Fibroblast of the aortic adventitia (primary cell): ENCODE data around the gene FAM168B. TPM values are rescaled to one million over a fixed set of nuclear protein-coding genes. Genes with fewer than 3 reads are reported as not detected.

Source experiments
- DNase-seq: peaks from one replicate; pipeline ENCODE4 v3.0.0-alpha.2; 2010; ENCODE audit warnings: low read depth
- H3K4me3 ChIP-seq: 2 replicates; pipeline ENCODE4 v1.5.1; 2011; ENCODE audit warnings: low read depth, mild to moderate bottlenecking, control low read depth, low read length, moderate library complexity
- total RNA-seq: library from RNA; depleted of rRNA; stranded (reverse); fragments of >200 nt; gene quantifications from 2 replicates; pipeline ENCODE4 v1.2.3, GENCODE V29; 2012; ENCODE audit warnings: low replicate concordance
- TF ChIP-seq, protein P1 (sequence below): IDR thresholded peaks from 2 replicates; pipeline ENCODE4 v1.5.1; 2011; ENCODE audit warnings: mild to moderate bottlenecking, low read length, control low read depth, inconsistent platforms; ENCODE audit not compliant: insufficient read depth

FAM168B gene
- total RNA-seq, 1 donor: 114 TPM

DNA sequence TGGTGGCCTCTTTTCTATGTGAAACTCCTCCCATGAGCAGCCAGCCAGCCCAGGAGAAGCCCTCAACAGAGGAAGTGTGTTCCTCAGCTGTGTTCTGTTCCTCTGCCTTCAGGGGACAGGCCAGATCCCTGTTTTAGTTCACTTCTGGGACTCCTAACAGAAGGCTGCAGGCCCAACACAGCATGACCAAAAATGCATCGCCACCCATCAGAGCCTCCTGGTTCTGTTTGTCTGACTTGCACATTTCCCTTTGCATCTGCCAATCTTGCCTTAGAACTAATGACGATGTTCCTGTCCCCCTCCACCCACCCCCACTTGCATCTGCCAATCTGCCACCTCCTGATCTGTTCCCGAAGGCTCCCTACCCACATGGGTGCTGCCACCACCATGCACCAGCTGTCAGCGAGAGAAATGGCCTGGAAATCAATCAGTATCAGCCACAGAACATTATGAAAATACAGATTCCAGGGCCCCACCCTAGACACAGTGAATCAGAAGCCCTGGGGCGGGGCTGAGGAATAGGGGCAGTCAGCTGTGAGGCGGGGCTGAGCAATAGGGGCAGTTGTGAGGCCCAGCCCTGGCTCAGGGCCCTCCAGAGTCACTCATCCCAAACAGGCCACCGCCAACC is 51.0 kb downstream of the FAM168B start:
- no peak for DNase-seq
- no peak overlapping the region for H3K4me3 ChIP-seq
- TF ChIP-seq, protein P1, sequence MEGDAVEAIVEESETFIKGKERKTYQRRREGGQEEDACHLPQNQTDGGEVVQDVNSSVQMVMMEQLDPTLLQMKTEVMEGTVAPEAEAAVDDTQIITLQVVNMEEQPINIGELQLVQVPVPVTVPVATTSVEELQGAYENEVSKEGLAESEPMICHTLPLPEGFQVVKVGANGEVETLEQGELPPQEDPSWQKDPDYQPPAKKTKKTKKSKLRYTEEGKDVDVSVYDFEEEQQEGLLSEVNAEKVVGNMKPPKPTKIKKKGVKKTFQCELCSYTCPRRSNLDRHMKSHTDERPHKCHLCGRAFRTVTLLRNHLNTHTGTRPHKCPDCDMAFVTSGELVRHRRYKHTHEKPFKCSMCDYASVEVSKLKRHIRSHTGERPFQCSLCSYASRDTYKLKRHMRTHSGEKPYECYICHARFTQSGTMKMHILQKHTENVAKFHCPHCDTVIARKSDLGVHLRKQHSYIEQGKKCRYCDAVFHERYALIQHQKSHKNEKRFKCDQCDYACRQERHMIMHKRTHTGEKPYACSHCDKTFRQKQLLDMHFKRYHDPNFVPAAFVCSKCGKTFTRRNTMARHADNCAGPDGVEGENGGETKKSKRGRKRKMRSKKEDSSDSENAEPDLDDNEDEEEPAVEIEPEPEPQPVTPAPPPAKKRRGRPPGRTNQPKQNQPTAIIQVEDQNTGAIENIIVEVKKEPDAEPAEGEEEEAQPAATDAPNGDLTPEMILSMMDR: no peak

DNA sequence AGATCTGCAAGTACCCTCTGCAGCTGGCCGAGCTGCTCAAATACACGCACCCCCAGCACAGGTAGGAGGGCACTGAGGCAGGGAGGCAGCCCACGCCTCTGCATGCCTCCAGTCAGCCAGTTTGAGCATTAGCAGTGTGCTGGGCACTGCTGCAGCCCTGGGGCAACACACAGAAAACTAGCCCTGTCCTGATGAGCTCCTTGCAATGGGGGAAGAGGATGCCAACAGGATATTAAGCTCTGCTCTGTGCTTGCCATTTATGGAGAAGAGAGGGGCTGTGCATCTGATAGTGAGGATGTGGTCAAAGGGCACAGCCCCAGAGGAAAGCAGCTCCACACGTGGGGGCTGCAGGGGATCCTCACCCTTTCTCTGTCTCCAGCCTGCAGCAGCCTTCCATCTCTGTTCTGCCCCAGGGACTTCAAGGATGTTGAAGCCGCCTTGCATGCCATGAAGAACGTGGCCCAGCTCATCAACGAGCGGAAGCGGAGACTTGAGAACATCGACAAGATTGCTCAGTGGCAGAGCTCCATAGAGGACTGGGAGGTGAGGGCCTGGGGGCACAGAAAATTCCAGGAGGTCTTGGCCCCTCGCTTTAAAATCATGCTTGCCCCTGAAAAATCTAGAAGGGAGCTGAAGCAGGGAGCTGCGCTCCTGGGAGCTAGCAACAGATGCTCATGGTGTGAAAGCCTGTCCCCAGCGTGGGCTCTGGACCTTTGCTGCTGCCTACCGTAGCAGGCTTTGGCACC is 51.7 kb downstream of the FAM168B start:
- no peak for DNase-seq
- TF ChIP-seq, protein P1: no peak

DNA sequence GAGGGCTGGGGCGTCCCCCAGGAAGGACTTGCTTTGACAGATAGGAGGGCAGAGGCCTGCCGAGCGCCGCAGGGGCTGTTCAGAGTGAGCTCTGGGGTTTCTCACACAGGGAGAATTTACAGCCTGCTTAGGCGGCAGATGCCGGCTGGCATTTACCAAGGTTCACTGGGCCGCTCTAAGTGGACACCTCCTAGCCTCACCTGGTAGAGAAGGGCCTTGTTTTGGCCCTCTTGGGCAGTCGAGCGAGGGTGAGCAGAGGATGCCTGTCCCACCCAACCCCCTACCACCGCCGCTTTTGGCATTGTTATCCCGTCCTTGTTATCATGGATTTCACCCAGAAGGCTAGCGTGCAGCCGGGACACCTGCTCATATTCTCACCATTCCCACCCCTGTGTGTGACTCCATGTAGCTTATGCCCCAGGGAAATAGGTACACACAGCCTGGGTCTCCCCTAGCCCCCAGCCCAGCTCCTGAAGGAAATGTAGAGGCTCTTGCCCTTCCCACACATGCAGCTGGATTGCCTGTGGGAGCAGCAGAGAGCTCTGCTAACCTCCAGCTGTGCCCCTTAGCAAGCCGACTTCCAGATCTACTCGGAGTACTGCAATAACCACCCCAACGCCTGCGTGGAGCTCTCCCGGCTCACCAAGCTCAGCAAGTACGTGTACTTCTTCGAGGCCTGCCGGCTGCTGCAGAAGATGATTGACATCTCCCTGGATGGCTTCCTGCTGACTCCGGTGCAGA is 52.4 kb downstream of the FAM168B start:
- no peak for DNase-seq
- TF ChIP-seq, protein P1: no peak
- no peak overlapping the region for H3K4me3 ChIP-seq

More for the DNA sequence above, 51.7 kb downstream of the FAM168B start:
- no peak overlapping the region for H3K4me3 ChIP-seq

DNA sequence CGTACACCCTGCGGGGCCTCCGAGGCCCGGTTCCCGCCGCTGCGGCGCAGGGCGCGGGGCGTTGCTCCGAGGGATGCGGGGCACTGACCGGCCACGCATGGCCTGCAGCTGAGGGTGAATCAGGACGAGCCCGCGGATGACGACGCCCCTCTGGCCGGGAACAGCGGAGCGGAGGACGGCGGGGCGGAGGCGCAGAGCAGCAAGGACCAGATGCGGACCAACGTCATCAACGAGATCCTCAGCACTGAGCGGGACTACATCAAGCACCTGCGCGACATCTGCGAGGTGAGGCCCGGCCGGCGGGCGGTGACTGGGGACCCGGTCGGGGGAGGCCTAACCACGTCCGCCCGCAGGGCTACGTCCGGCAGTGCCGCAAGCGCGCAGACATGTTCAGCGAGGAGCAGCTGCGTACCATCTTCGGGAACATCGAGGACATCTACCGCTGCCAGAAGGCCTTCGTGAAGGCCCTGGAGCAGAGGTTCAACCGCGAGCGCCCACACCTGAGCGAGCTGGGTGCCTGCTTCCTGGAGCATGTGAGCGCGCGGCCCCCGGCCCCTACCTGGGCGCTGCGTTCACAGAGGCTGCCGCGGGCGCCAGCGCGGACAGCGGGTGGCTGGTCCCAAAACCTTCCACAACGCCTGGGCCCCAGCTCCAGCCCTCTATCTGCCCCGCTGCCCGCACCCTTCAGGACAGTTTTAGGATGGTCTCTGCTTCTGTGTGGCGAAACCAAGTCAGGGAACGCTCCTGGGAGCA is 53.2 kb downstream of the FAM168B start:
- no peak for DNase-seq
- TF ChIP-seq, protein P1: no peak
- no peak overlapping the region for H3K4me3 ChIP-seq

DNA sequence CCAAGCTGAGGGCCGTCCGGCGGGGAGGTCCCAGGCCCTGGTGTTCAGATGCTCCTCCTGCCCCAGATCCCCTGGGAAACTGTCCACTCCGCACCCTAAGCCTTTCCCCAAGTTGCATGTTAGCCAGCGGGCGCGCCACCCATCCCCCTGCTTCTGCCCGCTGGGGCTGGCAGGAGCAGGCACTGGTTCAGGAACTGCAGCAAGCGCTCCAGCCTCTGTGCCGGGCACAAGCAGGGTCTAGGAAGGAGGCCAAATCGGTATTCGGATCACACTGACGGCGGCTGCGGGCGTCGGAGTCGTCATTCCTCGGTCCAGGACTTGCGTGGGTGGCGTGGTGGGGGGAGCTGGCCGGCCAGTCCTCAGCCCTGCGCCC is 53.7 kb downstream of the FAM168B start:
- TF ChIP-seq, protein P1: no peak
- DNase-seq: no peak
- no peak overlapping the region for H3K4me3 ChIP-seq

DNA sequence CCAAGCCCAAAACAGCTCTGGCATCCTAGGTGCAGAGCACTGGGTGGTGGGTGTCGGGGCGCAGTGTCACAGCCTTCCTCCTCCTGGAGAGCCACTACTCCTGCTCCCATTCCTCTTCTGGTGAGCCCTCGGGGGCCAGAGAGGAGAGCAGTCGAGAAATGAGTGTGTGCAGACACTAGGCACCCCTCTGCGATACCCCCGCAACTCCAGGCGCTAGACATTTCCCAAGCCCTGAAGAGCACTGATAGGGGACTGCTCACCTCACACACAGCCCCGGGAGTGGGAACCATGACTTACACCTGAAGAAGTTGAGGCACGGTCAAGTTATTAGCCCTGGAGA is 54.2 kb downstream of the FAM168B start:
- TF ChIP-seq, protein P1: no peak
- no peak overlapping the region for H3K4me3 ChIP-seq
- no peak for DNase-seq
